ENCODE data around the gene GATA6.
"Not testable (repeated sequence)": the region's sequence is repeated elsewhere in the genome, so short reads cannot be mapped to it uniquely, and the experiment has no call there.

GATA6 gene

GRCh38 chr18:22207021-22207758 lies 37.8 kb downstream of the GATA6 start:
- DNase-seq (ENCODE audit: low spot score) = no peak

GRCh38 chr18:22210311-22210754 lies 40.9 kb downstream of the GATA6 start:
- DNase-seq (ENCODE audit: low spot score) = no peak

- no peak for DNase-seq (ENCODE audit: low spot score)
These were observed 42.3 kb downstream of the GATA6 start for GRCh38 chr18:22211657-22212056.

GRCh38 chr18:22213333-22213973 lies 44.1 kb downstream of the GATA6 start:
- no peak for DNase-seq (ENCODE audit: low spot score)

- no peak for DNase-seq (ENCODE audit: low spot score)
These were observed 45.5 kb downstream of the GATA6 start for GRCh38 chr18:22214731-22215528.

GRCh38 chr18:22218835-22219234 lies 49.4 kb downstream of the GATA6 start:
- no peak for DNase-seq (ENCODE audit: low spot score)

GRCh38 chr18:22219568-22220355 lies 50.4 kb downstream of the GATA6 start:
- DNase-seq (ENCODE audit: low spot score) = no peak

GRCh38 chr18:22220585-22220984 lies 51.2 kb downstream of the GATA6 start:
- not testable (repeated sequence) for DNase-seq (ENCODE audit: low spot score)

GRCh38 chr18:22221350-22221749 lies 52.0 kb downstream of the GATA6 start:
- DNase-seq (ENCODE audit: low spot score) = no peak

- DNase-seq (ENCODE audit: low spot score) = no peak
These were observed 54.0 kb downstream of the GATA6 start for GRCh38 chr18:22223254-22223964.

GRCh38 chr18:22223965-22224322 lies 54.6 kb downstream of the GATA6 start:
- DNase-seq (ENCODE audit: low spot score) = no peak

GRCh38 chr18:22224339-22224738 lies 55.0 kb downstream of the GATA6 start:
- no peak for DNase-seq (ENCODE audit: low spot score)

- DNase-seq (ENCODE audit: low spot score) = no peak
These were observed 57.4 kb downstream of the GATA6 start for GRCh38 chr18:22226801-22227200.

- DNase-seq (ENCODE audit: low spot score) = no peak
These were observed 59.6 kb downstream of the GATA6 start for GRCh38 chr18:22228976-22229375.

GRCh38 chr18:22229456-22230124 lies 60.2 kb downstream of the GATA6 start:
- DNase-seq (ENCODE audit: low spot score) = no peak

- DNase-seq (ENCODE audit: low spot score) = no peak
These were observed 61.1 kb downstream of the GATA6 start for GRCh38 chr18:22230471-22230945.

- DNase-seq (ENCODE audit: low spot score) = no peak
These were observed 63.9 kb downstream of the GATA6 start for GRCh38 chr18:22233266-22233665.

- DNase-seq (ENCODE audit: low spot score) = no peak
These were observed 68.6 kb downstream of the GATA6 start for GRCh38 chr18:22238036-22238435.

- DNase-seq (ENCODE audit: low spot score) = no peak
These were observed 69.3 kb downstream of the GATA6 start for GRCh38 chr18:22238681-22239080.

GRCh38 chr18:22241921-22242361 lies 72.6 kb downstream of the GATA6 start:
- no peak for DNase-seq (ENCODE audit: low spot score)

- DNase-seq (ENCODE audit: low spot score) = no peak
These were observed 74.1 kb downstream of the GATA6 start for GRCh38 chr18:22243513-22243912.

All from germinal center (tissue), 1 donor.